Stomach (tissue), 4 donors: ENCODE measurements around the gene PRKAB1.

ENCODE experiments used
- POLR2A ChIP-seq, 4 donors: fragments of 450-650 bp; IDR thresholded peaks; one replicate each; pipeline ENCODE4 v1.6.1; 2016; ENCODE audit warnings: antibody characterized with exemption in 4 of 4, control low read depth in 2 of 4, mild to moderate bottlenecking in 1 of 4, moderate library complexity in 1 of 4
- POLR2AphosphoS5 ChIP-seq, 3 donors: sonication (generic); formaldehyde crosslinking; IDR thresholded peaks; one replicate each; pipeline ENCODE4 v1.6.1; 2016; ENCODE audit warnings: antibody characterized with exemption in 3 of 3
- TF ChIP-seq, protein P1 (sequence below), 7 experiments: fragments of 450-650 bp in 4 of 7; fragments of 200-600 bp in 3 of 7; sonication (generic) in 3 of 7; IDR thresholded peaks; one replicate each; pipeline ENCODE4 v1.5.1; 2016 to 2019; ENCODE audit warnings: antibody characterized with exemption in 7 of 7, control low read depth in 2 of 7, mild to moderate bottlenecking in 1 of 7

DNA sequence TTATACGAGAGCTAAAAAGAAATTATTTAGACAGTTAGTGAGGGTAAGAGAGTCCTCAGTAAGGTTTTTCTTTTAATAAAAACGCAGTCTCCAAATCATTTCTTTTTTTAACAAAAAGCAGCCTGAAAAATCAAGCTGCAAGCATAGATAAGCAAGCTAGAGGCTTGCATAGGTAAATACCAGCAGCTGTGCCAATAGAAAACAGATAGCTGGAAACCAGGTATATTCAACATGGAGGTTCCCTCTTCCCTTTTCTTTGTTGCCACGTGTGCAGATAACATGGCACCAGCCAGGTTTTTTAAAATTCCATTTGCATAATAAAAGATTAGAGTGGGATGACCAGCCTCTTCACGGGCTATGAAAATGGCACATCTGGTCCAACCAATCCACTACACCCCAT, 6.1 kb upstream of the PRKAB1 start:
- TF ChIP-seq, protein P1, sequence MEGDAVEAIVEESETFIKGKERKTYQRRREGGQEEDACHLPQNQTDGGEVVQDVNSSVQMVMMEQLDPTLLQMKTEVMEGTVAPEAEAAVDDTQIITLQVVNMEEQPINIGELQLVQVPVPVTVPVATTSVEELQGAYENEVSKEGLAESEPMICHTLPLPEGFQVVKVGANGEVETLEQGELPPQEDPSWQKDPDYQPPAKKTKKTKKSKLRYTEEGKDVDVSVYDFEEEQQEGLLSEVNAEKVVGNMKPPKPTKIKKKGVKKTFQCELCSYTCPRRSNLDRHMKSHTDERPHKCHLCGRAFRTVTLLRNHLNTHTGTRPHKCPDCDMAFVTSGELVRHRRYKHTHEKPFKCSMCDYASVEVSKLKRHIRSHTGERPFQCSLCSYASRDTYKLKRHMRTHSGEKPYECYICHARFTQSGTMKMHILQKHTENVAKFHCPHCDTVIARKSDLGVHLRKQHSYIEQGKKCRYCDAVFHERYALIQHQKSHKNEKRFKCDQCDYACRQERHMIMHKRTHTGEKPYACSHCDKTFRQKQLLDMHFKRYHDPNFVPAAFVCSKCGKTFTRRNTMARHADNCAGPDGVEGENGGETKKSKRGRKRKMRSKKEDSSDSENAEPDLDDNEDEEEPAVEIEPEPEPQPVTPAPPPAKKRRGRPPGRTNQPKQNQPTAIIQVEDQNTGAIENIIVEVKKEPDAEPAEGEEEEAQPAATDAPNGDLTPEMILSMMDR (IDR thresholded peaks at IDR 0.05), result no peak
- TF ChIP-seq POLR2A (IDR thresholded peaks at IDR 0.05) (no peak), POLR2AphosphoS5 (IDR thresholded peaks at IDR 0.05) (no peak)
